Bronchial epithelial cell (primary cell): ENCODE data around the gene ANKH. TPM values are rescaled to one million over a fixed set of nuclear protein-coding genes. Genes with fewer than 3 reads are reported as not detected.

ENCODE experiments used
- DNase-seq: peaks from one replicate; pipeline ENCODE4 v3.0.0-alpha.2; 2010; ENCODE audit warnings: low read depth
- FAIRE-seq: peaks from 2 replicates; lab custom pipeline; 2011; peaks lifted over from hg19 to GRCh38; lab: Jason Lieb, UNC
- H3K27me3 ChIP-seq: 2 replicates; pipeline ENCODE4 v1.5.1; 2011; ENCODE audit warnings: low read length; ENCODE audit not compliant: control insufficient read depth, insufficient read depth
- H3K36me3 ChIP-seq: 2 replicates; pipeline ENCODE4 v1.5.1; 2011; ENCODE audit warnings: low read length; ENCODE audit not compliant: control insufficient read depth, insufficient read depth
- H3K4me3 ChIP-seq: 2 replicates; pipeline ENCODE4 v1.5.1; 2011; ENCODE audit warnings: mild to moderate bottlenecking, low read depth, low read length, control low read depth
- CTCF ChIP-seq: IDR thresholded peaks from 2 replicates; pipeline ENCODE4 v1.5.1; 2011; ENCODE audit warnings: mild to moderate bottlenecking, moderate library complexity, low read length, control low read depth, inconsistent platforms; ENCODE audit not compliant: insufficient read depth, severe bottlenecking
- total RNA-seq: library from RNA; depleted of rRNA; stranded (reverse); fragments of >200 nt; gene quantifications from 2 replicates; pipeline ENCODE4 v1.2.1, GENCODE V29; 2014

The ANKH gene
- total RNA-seq, 1 donor from 2014 or later = 12.9 TPM

DNA sequence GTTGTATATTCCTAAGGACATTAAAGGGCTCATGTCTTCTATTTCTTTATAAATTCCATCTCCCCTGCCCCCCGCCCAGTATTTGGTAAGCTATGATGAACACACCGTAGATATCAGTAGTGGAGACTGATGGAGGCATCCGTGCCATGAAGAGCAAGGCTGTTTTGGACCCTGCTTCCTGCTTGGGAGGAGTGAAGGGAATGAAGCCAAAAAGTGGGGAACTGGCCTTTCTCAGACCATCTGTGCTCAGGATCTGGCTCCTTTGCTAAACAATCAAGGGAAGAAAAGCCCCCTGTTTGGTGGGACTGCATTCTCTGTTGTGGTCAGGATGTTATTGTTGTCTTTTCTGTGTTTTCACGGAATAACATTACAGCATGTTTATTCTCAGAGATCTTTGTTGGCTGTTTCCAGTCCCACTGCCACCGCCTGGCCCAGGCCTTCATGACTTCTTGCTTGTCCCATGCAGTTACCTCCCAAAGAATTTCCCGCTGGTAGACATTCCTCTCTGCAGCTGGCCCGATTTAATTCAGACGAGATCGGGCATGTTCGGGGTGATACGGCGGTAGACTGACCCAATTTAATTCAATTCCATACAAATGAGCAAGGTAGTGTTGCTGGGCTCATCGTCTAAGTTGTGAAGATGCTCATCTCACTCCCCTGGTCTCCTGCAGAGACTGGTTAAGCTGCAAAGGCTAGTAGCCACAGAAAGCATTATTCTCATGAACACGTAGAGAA is 31.4 kb upstream of the ANKH start:
- TF ChIP-seq CTCF = no peak
- Histone ChIP-seq H3K27me3 (no peaks in the 10 kb centered on the region), H3K36me3 (no peaks in the 10 kb centered on the region), H3K4me3 (no peak overlapping the region)
- no peak for FAIRE-seq
- peak; percentile 79 for DNase-seq

DNA sequence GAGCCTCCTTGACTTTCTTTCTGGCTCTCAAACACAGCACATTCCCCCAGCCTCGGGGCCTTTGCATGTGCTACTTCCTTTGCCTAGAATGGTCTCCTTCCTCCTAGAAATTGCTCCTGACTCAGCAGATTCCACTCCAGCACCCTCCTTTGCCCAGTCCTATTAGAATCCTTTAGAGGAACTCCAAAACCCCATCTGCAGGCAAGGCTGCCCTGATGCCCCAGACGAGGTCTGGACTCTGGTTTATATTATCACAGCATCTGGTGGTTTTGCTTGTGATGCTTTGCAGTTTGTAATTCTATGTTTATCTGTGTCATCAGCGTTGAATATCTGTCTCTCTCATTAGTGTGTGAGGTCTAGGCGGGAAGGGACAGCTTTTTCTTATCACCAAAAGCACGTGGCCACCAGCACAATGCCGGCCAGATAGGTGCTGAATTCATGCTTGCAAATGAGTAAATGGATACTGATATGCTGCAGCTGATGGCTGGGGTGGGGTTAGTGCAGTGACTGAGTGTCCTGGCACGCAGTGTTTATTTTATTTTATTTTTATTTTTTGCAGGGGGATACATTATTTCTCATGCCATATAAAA is 30.0 kb upstream of the ANKH start:
- DNase-seq (no peak), FAIRE-seq (no peak)
- Histone ChIP-seq H3K4me3 (no peak overlapping the region), H3K27me3 (no peaks in the 10 kb centered on the region), H3K36me3 (no peaks in the 10 kb centered on the region)
- no peak for TF ChIP-seq CTCF

GRCh38 chr5:14900693-14901461 is 29.3 kb upstream of the ANKH start:
- peak; percentile 71 for DNase-seq
- FAIRE-seq = no peak

DNA sequence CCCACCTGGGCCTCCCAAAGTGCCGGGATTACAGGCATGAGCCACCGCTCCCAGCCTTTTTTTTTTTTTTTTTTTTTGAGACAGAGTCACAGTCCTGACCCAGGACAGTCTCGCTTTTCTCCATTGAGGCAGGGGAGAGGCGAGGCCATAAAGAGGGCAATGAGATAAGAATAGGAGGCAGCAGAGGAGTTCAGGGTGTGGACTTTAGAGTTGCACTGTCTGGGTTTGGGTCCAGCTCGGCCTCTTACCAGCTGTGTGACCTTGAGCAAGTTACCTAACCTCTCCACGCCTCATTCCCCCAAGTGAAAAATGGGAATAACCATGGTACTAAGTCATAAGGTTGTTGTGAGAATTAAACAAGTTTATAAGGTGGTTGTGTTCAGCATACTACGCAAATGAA is 24.6 kb upstream of the ANKH start:
- Histone ChIP-seq H3K36me3 (no peaks in the 10 kb centered on the region), H3K4me3 (no peak overlapping the region), H3K27me3 (no peaks in the 10 kb centered on the region)
- DNase-seq (no peak), FAIRE-seq (no peak)
- no peak for TF ChIP-seq CTCF

More at GRCh38 chr5:14900693-14901461, 29.3 kb upstream of the ANKH start:
- no peaks in the 10 kb centered on the region for H3K27me3 ChIP-seq
- H3K4me3 ChIP-seq = no peak overlapping the region
- H3K36me3 ChIP-seq = no peaks in the 10 kb centered on the region
- TF ChIP-seq CTCF = no peak

- FAIRE-seq (no peak), DNase-seq (no peak)
- Histone ChIP-seq H3K36me3 (no peaks in the 10 kb centered on the region), H3K27me3 (no peaks in the 10 kb centered on the region), H3K4me3 (no peak overlapping the region)
- no peak for TF ChIP-seq CTCF
Observed at GRCh38 chr5:14895301-14895700, 23.7 kb upstream of the ANKH start.
